Measurements from ENCODE around the gene BMAL1.
"Not testable (repeated sequence)": the region's sequence is repeated elsewhere in the genome, so short reads cannot be mapped to it uniquely, and the experiment has no call there.

BMAL1 gene

GRCh38 chr11:13433437-13433836 lies 155.8 kb downstream of the BMAL1 start:
- no peak for TF ChIP-seq CTCF (IDR thresholded peaks at IDR 0.05; ENCODE audit: insufficient read depth, low read depth, low read length, missing control alignments)
- no peak for DNase-seq (ENCODE audit: low read depth)
- no peak overlapping the region for H3K4me3 ChIP-seq (ENCODE audit: low read length)

GRCh38 chr11:13434247-13435205 lies 156.9 kb downstream of the BMAL1 start:
- TF ChIP-seq CTCF (IDR thresholded peaks at IDR 0.05; ENCODE audit: insufficient read depth, low read depth, low read length, missing control alignments) = no peak
- H3K4me3 ChIP-seq (ENCODE audit: low read length) = no peak overlapping the region
- peak; percentile 72 for DNase-seq (ENCODE audit: low read depth)

- H3K4me3 ChIP-seq (ENCODE audit: low read length); DNase-seq (ENCODE audit: low read depth): not testable (repeated sequence)
Measured at GRCh38 chr11:13436836-13437235, 159.2 kb downstream of the BMAL1 start.
